Measurements from ENCODE around the gene SIRPB2. TPM values are rescaled to one million over a fixed set of nuclear protein-coding genes. Genes with fewer than 3 reads are reported as not detected.

Gene SIRPB2
- polyA plus RNA-seq, 3 donors: 0.79 to 0.87 (median 0.83) TPM

- no peak for DNase-seq (ENCODE audit: extremely low read depth in 1 of 11, low read depth in 9 of 11, low spot score in 4 of 11)
Measured at GRCh38 chr20:1426231-1426849, 64.9 kb downstream of the SIRPB2 start.

Other genes starting within 250 kb of the SIRPB2 start
- gene SNPH, start 225.1 kb downstream of the SIRPB2 start, polyA plus RNA-seq (ENCODE audit: insufficient read length in 3 of 3): 1 to 10 TPM; 2.1 to 3.6 (median 3.1) TPM
- 1 to 10 TPM; 2.0 to 3.3 (median 3.1) TPM for gene SDCBP2, start 162.3 kb downstream of the SIRPB2 start, polyA plus RNA-seq (ENCODE audit: insufficient read length in 3 of 3)
- gene FKBP1A, start 98.4 kb downstream of the SIRPB2 start, polyA plus RNA-seq (ENCODE audit: insufficient read length in 3 of 3): 100 to 1,000 TPM; 324 to 402 (median 371) TPM
- 100 to 1,000 TPM in 2 of 3 donors, 10 to 100 TPM in 1; 96.5 to 110 (median 103) TPM for gene NSFL1C, start 24.6 kb downstream of the SIRPB2 start, polyA plus RNA-seq (ENCODE audit: insufficient read length in 3 of 3)
- gene SIRPD, start 66.3 kb upstream of the SIRPB2 start, polyA plus RNA-seq (ENCODE audit: insufficient read length in 3 of 3): not detected
- gene SIRPB1, start 128.6 kb upstream of the SIRPB2 start, polyA plus RNA-seq (ENCODE audit: insufficient read length in 3 of 3): 1 to 10 TPM in 2 of 3 donors, under 1 TPM in 1; 0.56 to 1.5 (median 1.1) TPM
- not detected for gene SIRPG, start 166.4 kb upstream of the SIRPB2 start, polyA plus RNA-seq (ENCODE audit: insufficient read length in 3 of 3)

All from renal cortex interstitium (tissue), 11 donors.